ENCODE data around the gene PCP4.

The PCP4 gene

GRCh38 chr21:39924577-39925308, 57.5 kb downstream of the PCP4 start:
- DNase-seq = no peak

- DNase-seq = no peak
Observed at GRCh38 chr21:39927304-39927886, 60.2 kb downstream of the PCP4 start.

GRCh38 chr21:39932335-39932734, 65.1 kb downstream of the PCP4 start:
- no peak for DNase-seq

- no peak for DNase-seq
Observed at GRCh38 chr21:39934895-39935294, 67.7 kb downstream of the PCP4 start.

GRCh38 chr21:39935716-39936115, 68.5 kb downstream of the PCP4 start:
- DNase-seq = no peak

GRCh38 chr21:39938086-39938625, 70.9 kb downstream of the PCP4 start:
- no peak for DNase-seq

- no peak for DNase-seq
Observed at GRCh38 chr21:39946199-39946598, 79.0 kb downstream of the PCP4 start.

- no peak for DNase-seq
Observed at GRCh38 chr21:39947031-39947430, 79.8 kb downstream of the PCP4 start.

- DNase-seq = no peak
Observed at GRCh38 chr21:39951183-39952101, 84.2 kb downstream of the PCP4 start.

GRCh38 chr21:39952265-39952664, 85.0 kb downstream of the PCP4 start:
- DNase-seq = no peak

- no peak for DNase-seq
Observed at GRCh38 chr21:39954570-39954969, 87.3 kb downstream of the PCP4 start.

GRCh38 chr21:39955326-39955725, 88.1 kb downstream of the PCP4 start:
- no peak for DNase-seq

GRCh38 chr21:39956586-39956985, 89.3 kb downstream of the PCP4 start:
- DNase-seq = no peak

GRCh38 chr21:39958731-39959130, 91.5 kb downstream of the PCP4 start:
- DNase-seq = no peak

GRCh38 chr21:39961251-39961650, 94.0 kb downstream of the PCP4 start:
- no peak for DNase-seq

GRCh38 chr21:39965026-39965425, 97.8 kb downstream of the PCP4 start:
- DNase-seq = no peak

- no peak for DNase-seq
Observed at GRCh38 chr21:39966786-39967185, 99.5 kb downstream of the PCP4 start.

GRCh38 chr21:39968010-39968409, 100.8 kb downstream of the PCP4 start:
- no peak for DNase-seq

- no peak for DNase-seq
Observed at GRCh38 chr21:39969691-39970364, 102.6 kb downstream of the PCP4 start.

- DNase-seq = no peak
Observed at GRCh38 chr21:39971956-39972355, 104.7 kb downstream of the PCP4 start.

GRCh38 chr21:39972471-39972870, 105.2 kb downstream of the PCP4 start:
- no peak for DNase-seq

GRCh38 chr21:39972976-39973770, 105.9 kb downstream of the PCP4 start:
- DNase-seq = no peak
